Uterus (tissue), 4 donors: ENCODE data around the gene NKAIN2. TPM values are rescaled to one million over a fixed set of nuclear protein-coding genes. Genes with fewer than 3 reads are reported as not detected.

Experiments
- DNase-seq, 2 donors: peaks; one replicate each; pipeline ENCODE4 v3.0.0-alpha.2; 2019 to 2020
- H3K27ac ChIP-seq, 2 donors: fragments of 200-600 bp; sonication (generic); 1 replicate in 1 of 2; 2 replicates in 1 of 2; pipeline ENCODE4 v1.5.1; 2016 to 2018
- H3K27me3 ChIP-seq, 2 donors: fragments of 200-600 bp; sonication (generic); one replicate each; pipeline ENCODE4 v1.5.1; 2018 to 2019; ENCODE audit warnings: control low read depth in 1 of 2
- H3K36me3 ChIP-seq, 2 donors: fragments of 200-600 bp; sonication (generic); one replicate each; pipeline ENCODE4 v1.5.1; 2019; ENCODE audit warnings: control low read depth in 1 of 2
- H3K4me1 ChIP-seq, 2 donors: fragments of 200-600 bp; sonication (generic); one replicate each; pipeline ENCODE4 v1.5.1; 2018 to 2019; ENCODE audit warnings: control low read depth in 1 of 2
- H3K4me3 ChIP-seq, 2 donors: fragments of 200-600 bp; sonication (generic); 1 replicate in 1 of 2; 2 replicates in 1 of 2; pipeline ENCODE4 v1.5.1; 2018 to 2019; ENCODE audit warnings: mild to moderate bottlenecking in 1 of 2
- H3K9me3 ChIP-seq, 2 donors: fragments of 200-600 bp; sonication (generic); one replicate each; pipeline ENCODE4 v1.5.1; 2019; ENCODE audit warnings: control low read depth in 1 of 2
- CTCF ChIP-seq, 4 experiments: fragments of 200-600 bp in 2 of 4; fragments of 450-650 bp in 2 of 4; sonication (generic) in 2 of 4; IDR thresholded peaks; one replicate each; pipeline ENCODE4 v1.5.1; 2016 to 2019; ENCODE audit warnings: antibody characterized with exemption in 4 of 4, mild to moderate bottlenecking in 2 of 4, moderate library complexity in 1 of 4
- POLR2A ChIP-seq, 2 donors: fragments of 450-650 bp; IDR thresholded peaks; one replicate each; pipeline ENCODE4 v1.6.1; 2016; ENCODE audit warnings: antibody characterized with exemption in 2 of 2, mild to moderate bottlenecking in 1 of 2, moderate library complexity in 1 of 2
- intact Hi-C: fragments of 100-400 bp; cut with DNase I; formaldehyde crosslinking; loops from one replicate; pipeline ENCODE4 v1.15.1; 2023; ENCODE audit warnings: low total_unique reads
- total RNA-seq, 4 donors: library from RNA; depleted of rRNA in 3 of 4; stranded (reverse); fragments of >200 nt in 3 of 4; gene quantifications; one replicate each; pipeline versions ENCODE4 v1.1.0 to v1.2.4, GENCODE V29; 2014 to 2023
- donor health status: DM: yes; HTN: yes; CAD: no.

NKAIN2 gene
- total RNA-seq, 4 donors from 2014 or later: 0.59 to 1.1 (median 1.0) TPM; not detected in 1

GRCh38 chr6:124355146-124355545 is 551.5 kb downstream of the NKAIN2 start:
- no peak for DNase-seq
- H3K36me3 ChIP-seq: no peaks in the 10 kb centered on the region
- H3K4me3 ChIP-seq: no peak overlapping the region
- no peak overlapping the region for H3K27ac ChIP-seq
- no peaks in the 10 kb centered on the region for H3K27me3 ChIP-seq
- H3K4me1 ChIP-seq: no peaks in the 10 kb centered on the region
- intact Hi-C loops: no loop called here
- TF ChIP-seq CTCF (IDR thresholded peaks at IDR 0.05) (no peak), POLR2A (IDR thresholded peaks at IDR 0.05) (no peak)
- no peaks in the 10 kb centered on the region for H3K9me3 ChIP-seq

GRCh38 chr6:124356276-124356810 is 552.7 kb downstream of the NKAIN2 start:
- no peaks in the 10 kb centered on the region for H3K9me3 ChIP-seq
- no peak overlapping the region for H3K4me3 ChIP-seq
- no peak for TF ChIP-seq POLR2A (IDR thresholded peaks at IDR 0.05)
- TF ChIP-seq CTCF (IDR thresholded peaks at IDR 0.05): no peak
- no peaks in the 10 kb centered on the region for H3K27me3 ChIP-seq
- H3K36me3 ChIP-seq: no peaks in the 10 kb centered on the region
- no peak overlapping the region for H3K27ac ChIP-seq
- intact Hi-C loops: no loop called here
- no peaks in the 10 kb centered on the region for H3K4me1 ChIP-seq
- DNase-seq: no peak

- no peak overlapping the region for H3K27ac ChIP-seq
- intact Hi-C loops: no loop called here
Observed at GRCh38 chr6:124356811-124357210, 553.1 kb downstream of the NKAIN2 start.

GRCh38 chr6:124368131-124368530 is 564.5 kb downstream of the NKAIN2 start:
- Histone ChIP-seq H3K4me1 (no peaks in the 10 kb centered on the region), H3K36me3 (no peaks in the 10 kb centered on the region), H3K27ac (no peak overlapping the region), H3K4me3 (no peak overlapping the region), H3K9me3 (no peaks in the 10 kb centered on the region), H3K27me3 (no peaks in the 10 kb centered on the region)
- no peak for DNase-seq
- TF ChIP-seq POLR2A (IDR thresholded peaks at IDR 0.05): no peak
- no peak for TF ChIP-seq CTCF (IDR thresholded peaks at IDR 0.05)
- intact Hi-C loops: no loop called here

More at GRCh38 chr6:124356811-124357210, 553.1 kb downstream of the NKAIN2 start:
- no peaks in the 10 kb centered on the region for H3K4me1 ChIP-seq
- H3K9me3 ChIP-seq: no peaks in the 10 kb centered on the region
- DNase-seq: no peak
- TF ChIP-seq CTCF (IDR thresholded peaks at IDR 0.05): no peak
- no peak for TF ChIP-seq POLR2A (IDR thresholded peaks at IDR 0.05)
- H3K36me3 ChIP-seq: no peaks in the 10 kb centered on the region
- no peak overlapping the region for H3K4me3 ChIP-seq
- no peaks in the 10 kb centered on the region for H3K27me3 ChIP-seq

GRCh38 chr6:124371974-124372475 is 568.4 kb downstream of the NKAIN2 start:
- Histone ChIP-seq H3K4me3 (no peak overlapping the region), H3K27me3 (no peaks in the 10 kb centered on the region), H3K4me1 (no peaks in the 10 kb centered on the region), H3K36me3 (no peaks in the 10 kb centered on the region), H3K27ac (no peak overlapping the region), H3K9me3 (no peaks in the 10 kb centered on the region)
- no peak for DNase-seq
- TF ChIP-seq POLR2A (IDR thresholded peaks at IDR 0.05): no peak
- intact Hi-C loops: no loop called here

- TF ChIP-seq POLR2A (IDR thresholded peaks at IDR 0.05) (no peak), CTCF (IDR thresholded peaks at IDR 0.05) (no peak)
- Histone ChIP-seq H3K4me3 (no peak overlapping the region), H3K36me3 (no peaks in the 10 kb centered on the region), H3K27me3 (no peaks in the 10 kb centered on the region), H3K4me1 (no peaks in the 10 kb centered on the region), H3K9me3 (no peaks in the 10 kb centered on the region), H3K27ac (no peak overlapping the region)
- intact Hi-C loops: no loop called here
- DNase-seq: no peak
Observed at GRCh38 chr6:124373386-124373785, 569.7 kb downstream of the NKAIN2 start.
